ENCODE measurements around the gene GTF2A2. TPM values are rescaled to one million over a fixed set of nuclear protein-coding genes. Genes with fewer than 3 reads are reported as not detected.

GTF2A2 gene
- polyA plus RNA-seq, 1 of the 3 experiments (the other 2 are of a cell fraction) = 77.4 TPM

DNA sequence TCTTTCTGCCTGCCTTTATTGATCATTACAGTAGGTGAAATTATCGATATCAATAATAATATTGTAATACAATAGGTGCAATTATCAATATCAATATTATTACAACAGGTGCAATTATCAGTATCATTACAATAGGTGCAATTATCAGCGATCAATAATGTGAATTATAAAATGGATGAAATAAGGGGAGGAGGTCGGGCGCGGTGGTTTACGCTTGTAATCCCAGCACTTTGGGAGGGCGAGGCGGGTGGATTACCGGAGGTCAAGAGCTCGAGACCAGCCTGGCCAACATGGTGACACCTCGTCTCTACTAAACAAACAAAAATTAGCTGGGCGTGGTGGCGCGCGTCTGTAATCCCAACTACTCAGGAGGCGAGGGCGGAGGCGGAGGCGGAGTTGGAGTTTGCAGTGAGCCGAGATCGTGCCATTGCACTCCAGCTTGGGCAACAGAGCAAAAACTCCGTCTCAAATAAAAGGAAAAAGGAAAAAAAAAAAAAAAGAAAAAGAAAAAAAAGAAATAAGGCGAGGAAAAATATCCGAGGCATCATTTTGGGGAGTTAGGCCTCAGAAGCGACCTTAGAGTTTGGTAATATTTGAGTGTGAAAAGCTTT is 32.4 kb upstream of the GTF2A2 start:
- Histone ChIP-seq H3F3A (replicated peaks; ENCODE audit: insufficient read depth) (peaks cover 20% of the 10 kb centered on the region), H3K4me1 (ENCODE audit: control insufficient read depth in 1 of 2, insufficient read depth in 2 of 2, low read depth in 1 of 2, low read length in 1 of 2) (peaks cover 16 to 22% of the 10 kb centered on the region in 2 experiments; a peak in 3 of 4 replicates), H3K9me2 (no peaks in the 10 kb centered on the region), H3K27me3 (ENCODE audit: insufficient read depth) (no peaks in the 10 kb centered on the region), H3K36me3 (replicated peaks in 1 of 2; ENCODE audit: control insufficient read depth in 1 of 2, insufficient read depth in 2 of 2, low read length in 1 of 2) (peaks cover 1 to 13% of the 10 kb centered on the region in 2 experiments), H3K27ac (ENCODE audit: low read depth in 2 of 2, low read length in 1 of 2) (peak overlapping the region; percentile 64 to 92; a peak in 2 of 4 replicates), H3K4me3 (ENCODE audit: low read depth in 2 of 2, low read length in 1 of 2) (peak overlapping the region; percentile 81 to 86), H3K4me2 (peak overlapping the region; percentile 77), H3K79me2 (ENCODE audit: insufficient read depth) (peaks cover 44% of the 10 kb centered on the region), H2AFZ (ENCODE audit: low read depth) (peak overlapping the region; percentile 81), H4K20me1 (ENCODE audit: insufficient read depth) (peaks cover 34% of the 10 kb centered on the region), H3K9ac (peak overlapping the region; percentile 99), H3K9me3 (no peaks in the 10 kb centered on the region)
- 22% methylated on average over 25 of the region's 25 CpGs for WGBS (ENCODE audit: low lambda C conversion rate)
- DNase-seq = no peak
- POLR2A ChIA-PET = interaction anchor here (0.7 to 1.0 kb wide), 2 partner anchors 32 to 445 kb away, joined by 3 to 5 read pairs; partner anchors contain the start of gene GTF2A2
- TF ChIP-seq GATA2 (CRISPR knock-in tag; IDR thresholded peaks at IDR 0.05) (no peak), SMC3 (IDR thresholded peaks at IDR 0.05; ENCODE audit: low read depth, low read length) (no peak), EP300 (IDR thresholded peaks at IDR 0.05; ENCODE audit: borderline replicate concordance in 1 of 2, low read depth in 1 of 2, low read length in 1 of 2) (no peak), JUND (IDR thresholded peaks at IDR 0.05) (no peak), YY1 (IDR thresholded peaks at IDR 0.05; ENCODE audit: low read depth) (no peak), TAF1 (IDR thresholded peaks at IDR 0.05; ENCODE audit: borderline replicate concordance, low read depth, low read length) (no peak), NFIC (IDR thresholded peaks at IDR 0.05; ENCODE audit: borderline replicate concordance) (no peak), CHD2 (IDR thresholded peaks at IDR 0.05; ENCODE audit: low read length, partially characterized antibody) (no peak), FOXM1 (IDR thresholded peaks at IDR 0.05; ENCODE audit: low read depth) (no peak), TEAD4 (IDR thresholded peaks at IDR 0.05; ENCODE audit: borderline replicate concordance, insufficient read depth) (no peak), RCOR1 (IDR thresholded peaks at IDR 0.05; ENCODE audit: low read length) (no peak; the same call in 1 of the 2 replicates), FOSL2 (IDR thresholded peaks at IDR 0.05; ENCODE audit: borderline replicate concordance, low read depth) (no peak), RXRA (IDR thresholded peaks at IDR 0.05; ENCODE audit: borderline replicate concordance, low read depth) (no peak), MEF2A (IDR thresholded peaks at IDR 0.05; ENCODE audit: borderline replicate concordance, low read depth) (no peak)
- TF ChIP-seq, protein P1, sequence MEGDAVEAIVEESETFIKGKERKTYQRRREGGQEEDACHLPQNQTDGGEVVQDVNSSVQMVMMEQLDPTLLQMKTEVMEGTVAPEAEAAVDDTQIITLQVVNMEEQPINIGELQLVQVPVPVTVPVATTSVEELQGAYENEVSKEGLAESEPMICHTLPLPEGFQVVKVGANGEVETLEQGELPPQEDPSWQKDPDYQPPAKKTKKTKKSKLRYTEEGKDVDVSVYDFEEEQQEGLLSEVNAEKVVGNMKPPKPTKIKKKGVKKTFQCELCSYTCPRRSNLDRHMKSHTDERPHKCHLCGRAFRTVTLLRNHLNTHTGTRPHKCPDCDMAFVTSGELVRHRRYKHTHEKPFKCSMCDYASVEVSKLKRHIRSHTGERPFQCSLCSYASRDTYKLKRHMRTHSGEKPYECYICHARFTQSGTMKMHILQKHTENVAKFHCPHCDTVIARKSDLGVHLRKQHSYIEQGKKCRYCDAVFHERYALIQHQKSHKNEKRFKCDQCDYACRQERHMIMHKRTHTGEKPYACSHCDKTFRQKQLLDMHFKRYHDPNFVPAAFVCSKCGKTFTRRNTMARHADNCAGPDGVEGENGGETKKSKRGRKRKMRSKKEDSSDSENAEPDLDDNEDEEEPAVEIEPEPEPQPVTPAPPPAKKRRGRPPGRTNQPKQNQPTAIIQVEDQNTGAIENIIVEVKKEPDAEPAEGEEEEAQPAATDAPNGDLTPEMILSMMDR (IDR thresholded peaks at IDR 0.05) = no peak
- TF ChIP-seq, protein P2, sequence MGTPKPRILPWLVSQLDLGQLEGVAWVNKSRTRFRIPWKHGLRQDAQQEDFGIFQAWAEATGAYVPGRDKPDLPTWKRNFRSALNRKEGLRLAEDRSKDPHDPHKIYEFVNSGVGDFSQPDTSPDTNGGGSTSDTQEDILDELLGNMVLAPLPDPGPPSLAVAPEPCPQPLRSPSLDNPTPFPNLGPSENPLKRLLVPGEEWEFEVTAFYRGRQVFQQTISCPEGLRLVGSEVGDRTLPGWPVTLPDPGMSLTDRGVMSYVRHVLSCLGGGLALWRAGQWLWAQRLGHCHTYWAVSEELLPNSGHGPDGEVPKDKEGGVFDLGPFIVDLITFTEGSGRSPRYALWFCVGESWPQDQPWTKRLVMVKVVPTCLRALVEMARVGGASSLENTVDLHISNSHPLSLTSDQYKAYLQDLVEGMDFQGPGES (IDR thresholded peaks at IDR 0.05; ENCODE audit: low read depth, low read length) = no peak
- TF ChIP-seq, protein P3, sequence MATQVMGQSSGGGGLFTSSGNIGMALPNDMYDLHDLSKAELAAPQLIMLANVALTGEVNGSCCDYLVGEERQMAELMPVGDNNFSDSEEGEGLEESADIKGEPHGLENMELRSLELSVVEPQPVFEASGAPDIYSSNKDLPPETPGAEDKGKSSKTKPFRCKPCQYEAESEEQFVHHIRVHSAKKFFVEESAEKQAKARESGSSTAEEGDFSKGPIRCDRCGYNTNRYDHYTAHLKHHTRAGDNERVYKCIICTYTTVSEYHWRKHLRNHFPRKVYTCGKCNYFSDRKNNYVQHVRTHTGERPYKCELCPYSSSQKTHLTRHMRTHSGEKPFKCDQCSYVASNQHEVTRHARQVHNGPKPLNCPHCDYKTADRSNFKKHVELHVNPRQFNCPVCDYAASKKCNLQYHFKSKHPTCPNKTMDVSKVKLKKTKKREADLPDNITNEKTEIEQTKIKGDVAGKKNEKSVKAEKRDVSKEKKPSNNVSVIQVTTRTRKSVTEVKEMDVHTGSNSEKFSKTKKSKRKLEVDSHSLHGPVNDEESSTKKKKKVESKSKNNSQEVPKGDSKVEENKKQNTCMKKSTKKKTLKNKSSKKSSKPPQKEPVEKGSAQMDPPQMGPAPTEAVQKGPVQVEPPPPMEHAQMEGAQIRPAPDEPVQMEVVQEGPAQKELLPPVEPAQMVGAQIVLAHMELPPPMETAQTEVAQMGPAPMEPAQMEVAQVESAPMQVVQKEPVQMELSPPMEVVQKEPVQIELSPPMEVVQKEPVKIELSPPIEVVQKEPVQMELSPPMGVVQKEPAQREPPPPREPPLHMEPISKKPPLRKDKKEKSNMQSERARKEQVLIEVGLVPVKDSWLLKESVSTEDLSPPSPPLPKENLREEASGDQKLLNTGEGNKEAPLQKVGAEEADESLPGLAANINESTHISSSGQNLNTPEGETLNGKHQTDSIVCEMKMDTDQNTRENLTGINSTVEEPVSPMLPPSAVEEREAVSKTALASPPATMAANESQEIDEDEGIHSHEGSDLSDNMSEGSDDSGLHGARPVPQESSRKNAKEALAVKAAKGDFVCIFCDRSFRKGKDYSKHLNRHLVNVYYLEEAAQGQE (IDR thresholded peaks at IDR 0.05; ENCODE audit: low read depth, low read length) = no peak
- TF ChIP-seq, protein P4, sequence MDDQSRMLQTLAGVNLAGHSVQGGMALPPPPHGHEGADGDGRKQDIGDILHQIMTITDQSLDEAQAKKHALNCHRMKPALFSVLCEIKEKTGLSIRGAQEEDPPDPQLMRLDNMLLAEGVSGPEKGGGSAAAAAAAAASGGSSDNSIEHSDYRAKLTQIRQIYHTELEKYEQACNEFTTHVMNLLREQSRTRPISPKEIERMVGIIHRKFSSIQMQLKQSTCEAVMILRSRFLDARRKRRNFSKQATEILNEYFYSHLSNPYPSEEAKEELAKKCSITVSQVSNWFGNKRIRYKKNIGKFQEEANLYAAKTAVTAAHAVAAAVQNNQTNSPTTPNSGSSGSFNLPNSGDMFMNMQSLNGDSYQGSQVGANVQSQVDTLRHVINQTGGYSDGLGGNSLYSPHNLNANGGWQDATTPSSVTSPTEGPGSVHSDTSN (IDR thresholded peaks at IDR 0.05) = no peak
- TF ChIP-seq, protein P5, sequence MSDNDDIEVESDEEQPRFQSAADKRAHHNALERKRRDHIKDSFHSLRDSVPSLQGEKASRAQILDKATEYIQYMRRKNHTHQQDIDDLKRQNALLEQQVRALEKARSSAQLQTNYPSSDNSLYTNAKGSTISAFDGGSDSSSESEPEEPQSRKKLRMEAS (IDR thresholded peaks at IDR 0.05; ENCODE audit: low read depth) = no peak
- CTCF ChIA-PET = interaction anchor here (0.6 to 3.5 kb wide), 9 partner anchors 9 to 669 kb away, joined by 3 to 19 read pairs (median 3); no protein-coding TSS in a partner anchor

Measured in SK-N-SH (cell line).